CD4-positive, alpha-beta T cell (primary cell): ENCODE results near the gene CASZ1. TPM values are rescaled to one million over a fixed set of nuclear protein-coding genes. Genes with fewer than 3 reads are reported as not detected.

Experiments used
- ATAC-seq: fragments of 200-7000 bp; cut with Tn5 transposase; one replicate; pipeline ENCODE4 v1.10.0; 2022; ENCODE audit warnings: mild to moderate bottlenecking; ENCODE audit not compliant: poor library complexity
- CTCF ChIA-PET: fragments of 350-600 bp; sonication (Branson Sonifier 250); formaldehyde crosslinking; loops from one replicate; lab custom pipeline; 2021; ENCODE audit warnings: antibody characterized with exemption, inconsistent platforms; lab: Charles Lee
- POLR2A ChIA-PET: fragments of 350-600 bp; sonication (Branson Sonifier 250); formaldehyde crosslinking; loops from one replicate; lab custom pipeline; 2021; ENCODE audit warnings: antibody characterized with exemption, inconsistent platforms; lab: Charles Lee
- DNase-seq, 14 experiments: peaks; one replicate each; pipeline ENCODE4 v3.0.0-alpha.2; 2013 to 2020; ENCODE audit warnings: mixed read lengths in 2 of 14
- H3K27ac ChIP-seq, 2 donors: one replicate each; pipeline versions ENCODE4 v1.5.1 to v1.7.0; 2013; ENCODE audit warnings: low read length in 2 of 2, low read depth in 1 of 2, mild to moderate bottlenecking in 1 of 2
- H3K27me3 ChIP-seq, 2 experiments: 1 replicate in 1 of 2; 2 replicates in 1 of 2; pipeline versions ENCODE4 v1.6.1 to v1.7.0; 2013; ENCODE audit warnings: low read length in 2 of 2, control low read depth in 1 of 2, mild to moderate bottlenecking in 1 of 2, moderate library complexity in 1 of 2; ENCODE audit not compliant: insufficient read depth in 2 of 2, control insufficient read depth in 1 of 2
- H3K36me3 ChIP-seq: one replicate; pipeline ENCODE4 v1.6.1; 2013; ENCODE audit warnings: low read length, control low read depth; ENCODE audit not compliant: insufficient read depth
- H3K4me1 ChIP-seq: one replicate; pipeline ENCODE4 v1.6.1; 2013; ENCODE audit warnings: low read length, control low read depth; ENCODE audit not compliant: insufficient read depth
- H3K4me3 ChIP-seq: one replicate; pipeline ENCODE4 v1.5.1; 2013; ENCODE audit warnings: mild to moderate bottlenecking, low read length, moderate library complexity
- H3K9me3 ChIP-seq, 2 experiments: 1 replicate in 1 of 2; 2 replicates in 1 of 2; pipeline versions ENCODE4 v1.6.1 to v1.7.0; 2013; ENCODE audit warnings: low read length in 2 of 2, mild to moderate bottlenecking in 2 of 2, control low read depth in 1 of 2, moderate library complexity in 1 of 2; ENCODE audit not compliant: control insufficient read depth in 1 of 2, insufficient read depth in 1 of 2
- H3K27ac Mint-ChIP-seq: one replicate; pipeline ENCODE4 v1.8.0; 2020; ENCODE audit warnings: mixed read lengths
- H3K27me3 Mint-ChIP-seq: one replicate; pipeline ENCODE4 v1.8.0; 2021; ENCODE audit warnings: mixed read lengths
- H3K36me3 Mint-ChIP-seq: one replicate; pipeline ENCODE4 v1.8.0; 2021; ENCODE audit warnings: low read depth, mixed read lengths
- H3K4me1 Mint-ChIP-seq: one replicate; pipeline ENCODE4 v1.8.0; 2021; ENCODE audit warnings: low read depth, mixed read lengths
- H3K4me3 Mint-ChIP-seq: one replicate; pipeline ENCODE4 v1.8.0; 2020; ENCODE audit warnings: mild to moderate bottlenecking, mixed read lengths
- H3K9me3 Mint-ChIP-seq: one replicate; pipeline ENCODE4 v1.8.0; 2020; ENCODE audit warnings: mixed read lengths
- CTCF ChIP-seq: fragments of 200-600 bp; IDR thresholded peaks from one replicate; pipeline ENCODE4 v1.8.0; 2022; ENCODE audit warnings: antibody characterized with exemption, mild to moderate bottlenecking
- intact Hi-C, 2 experiments: fragments of 100-400 bp; cut with DNase I in 1 of 2; cut with micrococcal nuclease in 1 of 2; formaldehyde crosslinking; loops; one replicate each; pipeline versions ENCODE4 v1.15.1 to v1.9.0; 2023 to 2025; cut with DNase I, micrococcal nuclease
- total RNA-seq, 174 experiments: library from RNA in 2 of 174; stranded (reverse) in 2 of 174; gene quantifications; one replicate each; pipeline ENCODE4 v1.2.3 and lab custom pipeline; 2021 to 2026

CASZ1 gene
- total RNA-seq, 2 experiments from 2014 or later = 21.8 to 22.8 TPM

- Histone ChIP-seq H3K4me3 (peak overlapping the region; percentile 35), H3K4me1 (peaks cover 27% of the 10 kb centered on the region), H3K27me3 (no peaks in the 10 kb centered on the region), H3K36me3 (no peaks in the 10 kb centered on the region), H3K9me3 (no peaks in the 10 kb centered on the region), H3K27ac (no peak overlapping the region)
- Mint-ChIP-seq H3K4me3 (peak overlapping the region; percentile 95), H3K27ac (peak overlapping the region; percentile 79), H3K9me3 (no peaks in the 10 kb centered on the region), H3K4me1 (peaks cover 19% of the 10 kb centered on the region), H3K36me3 (no peaks in the 10 kb centered on the region), H3K27me3 (no peaks in the 10 kb centered on the region)
- DNase-seq = peak in 13 of 14 experiments; percentile 41 to 93 (median 72)
- ATAC-seq = peak; percentile 70
- ChIA-PET CTCF (no interaction called here), POLR2A (no interaction called here)
- no peak for TF ChIP-seq CTCF
- intact Hi-C loops = loop anchor here (2.0 to 5.0 kb wide), 4 partner anchors 183 to 1106 kb away; partner anchors contain the start of genes TARDBP (in 1 of the 2) and TMEM201 (in 1 of the 2)
Measured at GRCh38 chr1:10694633-10695627, 101.5 kb downstream of the CASZ1 start.

GRCh38 chr1:10694274-10694632 is 102.2 kb downstream of the CASZ1 start:
- POLR2A ChIA-PET = no interaction called here
- CTCF ChIA-PET = no interaction called here
- Histone ChIP-seq H3K4me3 (peak overlapping the region; percentile 63), H3K36me3 (no peaks in the 10 kb centered on the region), H3K27me3 (no peaks in the 10 kb centered on the region), H3K27ac (no peak overlapping the region), H3K4me1 (peaks cover 27% of the 10 kb centered on the region), H3K9me3 (no peaks in the 10 kb centered on the region)
- Mint-ChIP-seq H3K4me1 (peaks cover 19% of the 10 kb centered on the region), H3K27me3 (no peaks in the 10 kb centered on the region), H3K4me3 (peak overlapping the region; percentile 93), H3K36me3 (no peaks in the 10 kb centered on the region), H3K27ac (peak overlapping the region; percentile 88), H3K9me3 (no peaks in the 10 kb centered on the region)
- ATAC-seq (peak; percentile 71), DNase-seq (peak in 13 of 14 experiments; percentile 26 to 88 (median 62))
- TF ChIP-seq CTCF = no peak
- intact Hi-C loops = loop anchor here (2.0 to 5.0 kb wide), 4 partner anchors 182 to 1105 kb away; partner anchors contain the start of genes TARDBP (in 1 of the 2) and TMEM201 (in 1 of the 2)

- H3K9me3 Mint-ChIP-seq = no peaks in the 10 kb centered on the region
- H3K4me1 ChIP-seq = peaks cover 27% of the 10 kb centered on the region
- ATAC-seq (peak; percentile 18), DNase-seq (peak; percentile 15 to 84 (median 30))
- intact Hi-C loops = loop anchor here (2.0 to 5.0 kb wide), 7 partner anchors 173 to 1105 kb away; partner anchors contain the start of genes TARDBP (in 1 of the 2) and TMEM201 (in 1 of the 2)
- H3K27me3 ChIP-seq = no peaks in the 10 kb centered on the region
- no peak for TF ChIP-seq CTCF
- no peaks in the 10 kb centered on the region for H3K36me3 Mint-ChIP-seq
- H3K27ac Mint-ChIP-seq = peak overlapping the region; percentile 88
- H3K4me3 Mint-ChIP-seq = peak overlapping the region; percentile 96
- CTCF ChIA-PET = interaction anchor here (1.5 kb wide), 1 partner anchor 186 kb away, joined by 4 read pairs; no protein-coding TSS in a partner anchor
- H3K9me3 ChIP-seq = no peaks in the 10 kb centered on the region
- peaks cover 19% of the 10 kb centered on the region for H3K4me1 Mint-ChIP-seq
- no peaks in the 10 kb centered on the region for H3K27me3 Mint-ChIP-seq
- POLR2A ChIA-PET = interaction anchor here (0.6 kb wide), 1 partner anchor 183 kb away, joined by 3 read pairs; no protein-coding TSS in a partner anchor
- peak overlapping the region; percentile 52 to 75 for H3K27ac ChIP-seq
- H3K36me3 ChIP-seq = no peaks in the 10 kb centered on the region
- peak overlapping the region; percentile 63 for H3K4me3 ChIP-seq
Measured at GRCh38 chr1:10693497-10694273, 102.8 kb downstream of the CASZ1 start.
